Activated T-helper 17 cell treated with anti-CD3 and anti-CD28 coated beads, Interleukin-2, amount 50 U/mL, for 72 hours (primary cell): ENCODE results near the gene TM2D1. TPM values are rescaled to one million over a fixed set of nuclear protein-coding genes. Genes with fewer than 3 reads are reported as not detected.
A peak's percentile ranks its signal among the peaks of the same experiment; 100 is the strongest.
"Not testable (repeated sequence)": the region's sequence is repeated elsewhere in the genome, so short reads cannot be mapped to it uniquely, and the experiment has no call there.

ENCODE experiments used
- ATAC-seq: fragments of 150-1000 bp; cut with Tn5 transposase; replicated peaks from 2 replicates; pipeline ENCODE4 v1.10.0; 2021; ENCODE audit warnings: mild to moderate bottlenecking, moderate library complexity
- H3K27ac Mint-ChIP-seq: one replicate; pipeline ENCODE4 v1.8.0; 2022; ENCODE audit warnings: mixed read lengths
- H3K27me3 Mint-ChIP-seq: one replicate; pipeline ENCODE4 v1.8.0; 2022; ENCODE audit warnings: mixed read lengths
- H3K36me3 Mint-ChIP-seq: one replicate; pipeline ENCODE4 v1.8.0; 2022; ENCODE audit warnings: low read depth, mild to moderate bottlenecking, mixed read lengths
- H3K4me1 Mint-ChIP-seq: one replicate; pipeline ENCODE4 v1.8.0; 2022; ENCODE audit warnings: mixed read lengths
- H3K4me3 Mint-ChIP-seq: one replicate; pipeline ENCODE4 v1.8.0; 2022; ENCODE audit warnings: mild to moderate bottlenecking, mixed read lengths
- H3K9me3 Mint-ChIP-seq: one replicate; pipeline ENCODE4 v1.8.0; 2022; ENCODE audit warnings: mixed read lengths
- total RNA-seq, 2 donors: library from RNA; stranded (reverse); gene quantifications; one replicate each; pipeline ENCODE4 v1.2.3, GENCODE V29; 2022

Gene TM2D1
- total RNA-seq, 2 donors from 2014 or later = 35.1 to 44.3 TPM

- peak; percentile 91 for ATAC-seq
- no peaks in the 10 kb centered on the region for H3K36me3 Mint-ChIP-seq
- H3K27me3 Mint-ChIP-seq = no peaks in the 10 kb centered on the region
- peaks cover 18% of the 10 kb centered on the region for H3K4me1 Mint-ChIP-seq
- no peaks in the 10 kb centered on the region for H3K9me3 Mint-ChIP-seq
- peak within 1 kb of the TSS; percentile 94 for H3K27ac Mint-ChIP-seq
- peak within 1 kb of the TSS; percentile 92 for H3K4me3 Mint-ChIP-seq
These were observed 17.0 kb upstream of the TM2D1 start, which contains the start of gene PATJ for GRCh38 chr1:61741711-61742619. PATJ (plus strand) TSS chr1:61742480; CDS start chr1:61762893, 20,413 bp downstream.

- H3K4me1 Mint-ChIP-seq = peaks cover 13% of the 10 kb centered on the region
- no peaks in the 10 kb centered on the region for H3K9me3 Mint-ChIP-seq
- H3K27me3 Mint-ChIP-seq = no peaks in the 10 kb centered on the region
- peak overlapping the region; percentile 92 for H3K4me3 Mint-ChIP-seq
- no peak for ATAC-seq
- no peaks in the 10 kb centered on the region for H3K36me3 Mint-ChIP-seq
- peak overlapping the region; percentile 94 for H3K27ac Mint-ChIP-seq
These were observed 16.1 kb upstream of the TM2D1 start for GRCh38 chr1:61740751-61741700.

DNA sequence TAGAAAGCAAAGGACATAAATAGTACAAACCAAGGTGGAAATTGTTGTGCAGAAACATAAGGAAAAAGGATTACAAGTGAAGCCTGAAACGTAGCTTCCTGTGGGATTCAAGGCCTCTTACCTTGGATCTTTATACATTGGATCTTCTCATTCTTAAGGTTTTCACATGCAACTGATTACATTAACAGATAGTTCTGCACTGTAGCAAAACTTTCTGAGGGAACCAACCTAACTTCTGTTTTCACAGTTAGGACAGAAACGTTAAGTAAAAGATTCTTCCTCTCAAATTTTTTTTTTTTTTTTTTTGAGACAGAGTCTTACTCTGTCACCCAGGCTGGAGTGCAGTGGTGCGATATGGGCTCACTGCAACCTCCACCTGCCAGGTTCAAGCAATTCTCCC lies 7.8 kb upstream of the TM2D1 start:
- Mint-ChIP-seq H3K9me3 (no peaks in the 10 kb centered on the region), H3K27ac (no peak overlapping the region), H3K4me1 (no peaks in the 10 kb centered on the region), H3K4me3 (no peak overlapping the region), H3K36me3 (no peaks in the 10 kb centered on the region), H3K27me3 (no peaks in the 10 kb centered on the region)
- no peak for ATAC-seq

- not testable (repeated sequence) for H3K4me3 Mint-ChIP-seq, H3K27me3 Mint-ChIP-seq, H3K4me1 Mint-ChIP-seq, H3K36me3 Mint-ChIP-seq, H3K9me3 Mint-ChIP-seq, ATAC-seq, H3K27ac Mint-ChIP-seq
These were observed 5.7 kb upstream of the TM2D1 start for GRCh38 chr1:61730679-61731078.

GRCh38 chr1:61727544-61727943 lies 2.6 kb upstream of the TM2D1 start:
- no peaks in the 10 kb centered on the region for H3K27me3 Mint-ChIP-seq
- H3K4me3 Mint-ChIP-seq = no peak overlapping the region
- H3K9me3 Mint-ChIP-seq = no peaks in the 10 kb centered on the region
- peaks cover 9% of the 10 kb centered on the region for H3K4me1 Mint-ChIP-seq
- ATAC-seq = no peak
- H3K27ac Mint-ChIP-seq = no peak overlapping the region
- H3K36me3 Mint-ChIP-seq = peaks cover 20% of the 10 kb centered on the region

GRCh38 chr1:61724506-61724812 lies 482 bp downstream of the TM2D1 start:
- peaks cover 9% of the 10 kb centered on the region for H3K4me1 Mint-ChIP-seq
- H3K27me3 Mint-ChIP-seq = no peaks in the 10 kb centered on the region
- H3K4me3 Mint-ChIP-seq = peak overlapping the region; percentile 100
- no peak for ATAC-seq
- peak overlapping the region; percentile 100 for H3K27ac Mint-ChIP-seq
- H3K36me3 Mint-ChIP-seq = peaks cover 48% of the 10 kb centered on the region
- H3K9me3 Mint-ChIP-seq = no peaks in the 10 kb centered on the region

DNA sequence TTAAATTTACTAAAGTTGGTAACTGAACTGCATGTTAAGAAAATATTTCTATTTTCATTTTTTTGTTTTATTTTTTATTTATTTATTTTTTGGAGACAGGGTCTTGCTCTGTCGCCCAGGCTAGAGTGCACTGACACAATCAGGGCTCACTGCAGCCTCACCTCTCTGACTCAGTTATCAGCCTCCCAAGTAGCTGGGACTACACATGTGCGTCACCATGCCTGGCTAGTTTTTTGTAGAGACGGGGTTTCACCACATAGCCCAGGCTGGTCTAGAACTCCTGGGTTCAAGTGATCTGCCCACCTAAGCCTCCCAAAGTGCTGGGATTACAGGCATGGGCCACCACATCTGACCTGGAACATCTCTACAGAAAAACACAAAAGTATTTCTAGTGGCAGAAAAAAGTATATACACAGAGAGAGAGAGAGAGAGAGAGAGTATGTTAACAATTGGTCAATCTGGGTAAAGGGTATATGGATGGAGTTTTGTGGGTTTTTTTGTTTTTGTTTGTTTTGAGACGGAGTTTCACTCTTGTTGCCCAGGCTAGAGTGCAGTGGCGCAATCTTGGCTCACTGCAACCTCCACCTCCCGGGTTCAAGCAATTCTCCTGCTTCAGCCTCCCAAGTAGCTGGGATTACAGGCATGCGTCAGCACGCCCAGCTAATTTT lies 5.8 kb downstream of the TM2D1 start:
- not testable (repeated sequence) for H3K4me3 Mint-ChIP-seq, ATAC-seq, H3K27me3 Mint-ChIP-seq, H3K27ac Mint-ChIP-seq, H3K4me1 Mint-ChIP-seq, H3K9me3 Mint-ChIP-seq
- peaks cover 75% of the 10 kb centered on the region for H3K36me3 Mint-ChIP-seq

DNA sequence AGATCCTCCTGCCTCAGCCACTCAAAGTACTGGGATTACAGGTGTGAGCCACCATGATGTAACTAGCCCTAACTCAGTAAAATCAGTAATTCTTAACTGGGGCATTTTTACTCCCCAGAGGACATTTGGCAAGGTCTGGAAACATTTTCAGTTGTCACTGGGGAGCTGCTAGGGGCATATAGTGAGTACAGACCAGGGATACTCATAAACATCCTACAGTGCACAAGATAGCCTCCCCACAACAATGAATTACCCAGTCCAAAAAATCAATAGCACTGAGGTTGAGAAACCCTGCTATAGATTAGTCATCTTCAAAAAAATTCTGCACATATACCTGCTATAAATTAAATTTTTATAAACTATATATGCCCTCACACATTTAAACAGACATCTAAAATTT lies 13.0 kb downstream of the TM2D1 start:
- no peak for ATAC-seq
- Mint-ChIP-seq H3K36me3 (peaks cover 68% of the 10 kb centered on the region), H3K27me3 (no peaks in the 10 kb centered on the region), H3K4me1 (peaks cover 4% of the 10 kb centered on the region), H3K9me3 (no peaks in the 10 kb centered on the region), H3K4me3 (no peak overlapping the region), H3K27ac (no peak overlapping the region)

- ATAC-seq, H3K4me3 Mint-ChIP-seq, H3K27me3 Mint-ChIP-seq, H3K27ac Mint-ChIP-seq, H3K9me3 Mint-ChIP-seq, H3K4me1 Mint-ChIP-seq: not testable (repeated sequence)
- H3K36me3 Mint-ChIP-seq = peaks cover 71% of the 10 kb centered on the region
These were observed 13.7 kb downstream of the TM2D1 start for GRCh38 chr1:61711257-61711656.

DNA sequence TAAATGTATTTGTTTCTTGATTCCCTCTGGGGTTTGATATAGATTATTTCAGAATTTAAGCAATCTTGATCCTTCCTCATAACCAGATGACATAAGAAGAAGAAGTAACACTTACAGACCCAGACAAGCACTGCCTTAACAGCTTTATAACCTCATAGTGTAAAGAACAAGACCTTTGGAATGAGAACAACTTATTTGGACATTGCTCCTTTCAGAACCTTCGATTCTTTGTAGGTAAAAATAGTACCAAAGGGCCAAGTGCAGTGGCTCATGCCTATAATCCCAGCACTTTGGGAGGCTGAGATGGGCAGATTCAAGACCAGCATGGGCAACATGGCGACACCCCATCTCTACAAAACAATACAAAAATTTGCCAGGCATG lies 15.0 kb downstream of the TM2D1 start:
- Mint-ChIP-seq H3K4me3 (no peak overlapping the region), H3K36me3 (peaks cover 82% of the 10 kb centered on the region), H3K9me3 (no peaks in the 10 kb centered on the region), H3K27ac (no peak overlapping the region), H3K4me1 (peaks cover 3% of the 10 kb centered on the region), H3K27me3 (no peaks in the 10 kb centered on the region)
- no peak for ATAC-seq

DNA sequence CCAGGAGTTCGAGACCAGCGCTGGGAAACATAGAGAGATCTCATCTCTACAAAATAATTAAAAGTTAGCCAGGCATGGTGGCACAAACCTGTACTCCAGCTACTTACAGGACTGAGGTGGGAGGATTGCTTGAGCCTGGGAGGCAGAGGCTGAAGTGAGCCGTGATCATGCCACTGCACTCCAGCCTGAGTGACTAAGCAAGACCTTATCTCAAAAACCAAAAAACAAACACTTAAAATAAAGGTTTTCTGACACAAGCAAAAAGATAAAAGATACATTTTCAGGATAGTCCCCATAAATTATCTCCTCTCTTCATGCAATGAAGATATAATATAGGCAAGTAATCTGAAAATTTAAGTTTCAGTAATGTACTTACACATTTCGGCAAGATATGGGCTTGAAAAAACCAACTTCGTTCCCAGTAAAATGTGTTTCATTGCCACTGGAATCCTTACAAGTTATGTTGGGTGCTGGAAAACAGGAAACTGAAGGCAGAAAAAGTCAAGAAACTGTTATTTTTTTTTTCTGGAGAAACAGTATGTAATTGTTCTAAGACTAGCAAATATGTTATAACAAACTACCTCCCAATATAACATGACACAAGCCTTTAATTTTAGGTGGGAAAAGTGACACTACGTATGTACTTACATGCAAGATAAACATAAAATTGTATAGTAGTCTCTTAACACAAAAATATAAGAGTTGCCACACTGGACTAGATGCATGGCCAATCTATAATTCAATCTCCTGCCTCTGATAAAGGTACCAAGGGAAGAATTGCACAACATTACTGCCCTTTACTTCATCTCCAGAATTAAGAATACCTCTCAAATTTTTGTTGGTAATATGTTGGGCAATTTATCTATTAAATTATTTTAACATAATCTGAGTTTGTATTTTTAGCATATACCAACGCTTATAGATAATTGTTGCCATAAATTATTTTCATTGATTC lies 15.7 kb downstream of the TM2D1 start:
- H3K4me3 Mint-ChIP-seq = no peak overlapping the region
- no peaks in the 10 kb centered on the region for H3K9me3 Mint-ChIP-seq
- H3K36me3 Mint-ChIP-seq = peaks cover 83% of the 10 kb centered on the region
- H3K27me3 Mint-ChIP-seq = no peaks in the 10 kb centered on the region
- H3K4me1 Mint-ChIP-seq = peaks cover 2% of the 10 kb centered on the region
- ATAC-seq = no peak
- no peak overlapping the region for H3K27ac Mint-ChIP-seq

DNA sequence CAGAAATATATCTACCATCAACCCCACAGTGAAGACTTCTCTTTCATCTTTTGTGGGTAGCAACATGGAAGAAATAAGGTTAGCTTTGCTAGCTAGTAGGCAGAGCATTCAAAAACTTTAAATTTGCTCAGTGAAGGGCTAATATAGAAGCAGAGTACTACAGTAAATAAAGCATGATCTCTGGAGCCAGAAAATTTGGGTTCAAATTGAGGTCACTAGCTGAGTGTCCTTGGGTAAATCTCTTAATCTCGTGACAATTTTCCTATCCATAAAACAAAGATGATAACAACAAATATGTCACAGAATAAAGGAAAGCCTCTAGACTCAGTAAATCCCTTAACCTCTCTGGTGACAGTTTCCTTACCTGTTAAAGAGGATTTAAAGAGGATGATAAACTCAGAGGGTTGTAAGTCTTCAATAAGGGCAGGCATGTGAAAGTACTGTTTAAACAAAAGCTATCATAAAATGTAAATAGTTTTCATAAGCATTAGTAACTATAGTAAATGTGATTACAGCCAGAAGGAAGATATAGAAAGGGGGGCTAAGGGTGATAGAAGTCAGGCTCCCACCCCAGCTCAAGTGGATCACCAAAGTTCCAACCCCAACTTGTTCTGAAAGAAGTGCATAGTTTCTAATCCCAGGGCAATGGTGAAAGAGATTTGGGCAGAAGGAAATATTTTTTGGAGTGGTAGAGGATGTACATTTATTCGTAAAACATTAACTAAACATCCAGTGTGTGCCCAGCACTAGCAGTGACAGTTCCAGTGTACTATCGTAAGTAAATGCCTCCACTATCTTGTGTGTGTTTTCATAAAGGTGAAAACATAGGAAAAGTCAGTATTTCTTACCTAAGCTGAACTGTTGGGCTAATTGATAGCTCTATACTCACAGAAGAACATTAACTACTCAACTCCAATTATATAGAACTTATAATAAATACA lies 24.8 kb downstream of the TM2D1 start:
- peak overlapping the region; percentile 29 for H3K27ac Mint-ChIP-seq
- peaks cover 5% of the 10 kb centered on the region for H3K4me1 Mint-ChIP-seq
- peaks cover 87% of the 10 kb centered on the region for H3K36me3 Mint-ChIP-seq
- no peaks in the 10 kb centered on the region for H3K9me3 Mint-ChIP-seq
- H3K4me3 Mint-ChIP-seq = no peak overlapping the region
- no peak for ATAC-seq
- no peaks in the 10 kb centered on the region for H3K27me3 Mint-ChIP-seq
